Kidney epithelial cell (primary cell): Measurements from ENCODE around the gene CCDC157. TPM values are rescaled to one million over a fixed set of nuclear protein-coding genes. Genes with fewer than 3 reads are reported as not detected.

Experiments
- DNase-seq: peaks from one replicate; pipeline ENCODE4 v3.0.0-alpha.2; 2010; ENCODE audit warnings: low read depth
- H3K27me3 ChIP-seq: 2 replicates; pipeline ENCODE4 v1.6.0; 2011; ENCODE audit warnings: low read length; ENCODE audit not compliant: control insufficient read depth, insufficient read depth
- H3K36me3 ChIP-seq: 2 replicates; pipeline ENCODE4 v1.5.1; 2011; ENCODE audit warnings: low read length; ENCODE audit not compliant: control insufficient read depth, insufficient read depth
- H3K4me3 ChIP-seq: 2 replicates; pipeline ENCODE4 v1.5.1; 2011; ENCODE audit warnings: low read depth, mild to moderate bottlenecking, control low read depth, low read length
- CTCF ChIP-seq: IDR thresholded peaks from 2 replicates; pipeline ENCODE4 v1.5.1; 2011; ENCODE audit warnings: mild to moderate bottlenecking, moderate library complexity, low read length, control low read depth, inconsistent platforms; ENCODE audit not compliant: insufficient read depth, poor library complexity, severe bottlenecking
- total RNA-seq: library from RNA; depleted of rRNA; stranded (reverse); fragments of >200 nt; gene quantifications from 2 replicates; pipeline ENCODE4 v1.2.3, GENCODE V29; 2015

Gene CCDC157
- total RNA-seq, 1 donor from 2014 or later, result 14.6 TPM

- Histone ChIP-seq H3K4me3 (no peak overlapping the region), H3K27me3 (no peaks in the 10 kb centered on the region), H3K36me3 (no peaks in the 10 kb centered on the region)
- TF ChIP-seq CTCF, result no peak
- no peak for DNase-seq
These were observed 32.6 kb upstream of the CCDC157 start for GRCh38 chr22:30324014-30324730.

GRCh38 chr22:30325065-30325720 lies 31.6 kb upstream of the CCDC157 start:
- no peaks in the 10 kb centered on the region for H3K27me3 ChIP-seq
- peak overlapping the region; percentile 67 for H3K4me3 ChIP-seq
- no peak for TF ChIP-seq CTCF
- DNase-seq, result no peak
- no peaks in the 10 kb centered on the region for H3K36me3 ChIP-seq

- no peak for DNase-seq
- Histone ChIP-seq H3K4me3 (peak overlapping the region; percentile 67), H3K36me3 (no peaks in the 10 kb centered on the region), H3K27me3 (no peaks in the 10 kb centered on the region)
- no peak for TF ChIP-seq CTCF
These were observed 31.0 kb upstream of the CCDC157 start for GRCh38 chr22:30325724-30326254.

- no peaks in the 10 kb centered on the region for H3K36me3 ChIP-seq
- H3K4me3 ChIP-seq, result peak overlapping the region; percentile 67
- DNase-seq, result no peak
- TF ChIP-seq CTCF, result no peak
- H3K27me3 ChIP-seq, result no peaks in the 10 kb centered on the region
These were observed 30.5 kb upstream of the CCDC157 start for GRCh38 chr22:30326255-30326705.

- Histone ChIP-seq H3K36me3 (no peaks in the 10 kb centered on the region), H3K27me3 (no peaks in the 10 kb centered on the region), H3K4me3 (peak within 1 kb of the TSS; percentile 67)
- TF ChIP-seq CTCF, result no peak
- peak; percentile 70 for DNase-seq
These were observed 30.0 kb upstream of the CCDC157 start, which contains the start of gene TBC1D10A for GRCh38 chr22:30326706-30327362. Gene TBC1D10A, minus strand, starts transcription at chr22:30326941. Its CDS starts 60 bp downstream, at chr22:30326881.
